ENCODE results near the gene PDE2A.

DNA sequence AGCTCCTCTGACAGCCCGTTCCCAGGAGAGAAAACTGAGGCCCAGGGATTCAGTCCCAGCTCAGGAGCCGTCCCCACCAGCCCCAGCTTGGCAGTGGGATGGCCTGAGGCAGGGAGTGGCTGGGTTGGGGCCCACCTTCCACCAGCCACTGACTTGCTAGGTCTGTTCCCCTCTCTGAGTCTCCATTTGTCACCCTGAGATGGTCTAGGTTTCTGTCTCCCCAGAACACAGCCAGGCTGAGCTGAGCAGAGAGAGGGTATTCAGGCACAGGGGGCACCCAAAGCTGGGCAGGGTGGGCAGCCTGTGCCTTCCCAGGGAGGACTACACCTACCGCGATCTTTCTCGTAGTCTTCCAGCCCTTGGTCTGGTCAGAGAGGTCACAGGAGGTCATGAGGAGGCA lies 95.7 kb downstream of the PDE2A start:
- TF ChIP-seq, protein P1, sequence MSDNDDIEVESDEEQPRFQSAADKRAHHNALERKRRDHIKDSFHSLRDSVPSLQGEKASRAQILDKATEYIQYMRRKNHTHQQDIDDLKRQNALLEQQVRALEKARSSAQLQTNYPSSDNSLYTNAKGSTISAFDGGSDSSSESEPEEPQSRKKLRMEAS (IDR thresholded peaks at IDR 0.05; ENCODE audit: low read depth, low read length) = no peak
- TF ChIP-seq POLR2A (IDR thresholded peaks at IDR 0.05; ENCODE audit: low read depth, low read length) = no peak
- TF ChIP-seq, protein P2, sequence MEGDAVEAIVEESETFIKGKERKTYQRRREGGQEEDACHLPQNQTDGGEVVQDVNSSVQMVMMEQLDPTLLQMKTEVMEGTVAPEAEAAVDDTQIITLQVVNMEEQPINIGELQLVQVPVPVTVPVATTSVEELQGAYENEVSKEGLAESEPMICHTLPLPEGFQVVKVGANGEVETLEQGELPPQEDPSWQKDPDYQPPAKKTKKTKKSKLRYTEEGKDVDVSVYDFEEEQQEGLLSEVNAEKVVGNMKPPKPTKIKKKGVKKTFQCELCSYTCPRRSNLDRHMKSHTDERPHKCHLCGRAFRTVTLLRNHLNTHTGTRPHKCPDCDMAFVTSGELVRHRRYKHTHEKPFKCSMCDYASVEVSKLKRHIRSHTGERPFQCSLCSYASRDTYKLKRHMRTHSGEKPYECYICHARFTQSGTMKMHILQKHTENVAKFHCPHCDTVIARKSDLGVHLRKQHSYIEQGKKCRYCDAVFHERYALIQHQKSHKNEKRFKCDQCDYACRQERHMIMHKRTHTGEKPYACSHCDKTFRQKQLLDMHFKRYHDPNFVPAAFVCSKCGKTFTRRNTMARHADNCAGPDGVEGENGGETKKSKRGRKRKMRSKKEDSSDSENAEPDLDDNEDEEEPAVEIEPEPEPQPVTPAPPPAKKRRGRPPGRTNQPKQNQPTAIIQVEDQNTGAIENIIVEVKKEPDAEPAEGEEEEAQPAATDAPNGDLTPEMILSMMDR (IDR thresholded peaks at IDR 0.05 in 2 of 3, conservative IDR thresholded peaks at IDR 0.05 in 1 of 3; ENCODE audit: control insufficient read depth in 2 of 3, extremely low read depth in 1 of 3, insufficient read depth in 1 of 3, low read depth in 3 of 3, low read length in 3 of 3) = no peak
- no peak for TF ChIP-seq RAD51 (IDR thresholded peaks at IDR 0.05)
- TF ChIP-seq, protein P3, sequence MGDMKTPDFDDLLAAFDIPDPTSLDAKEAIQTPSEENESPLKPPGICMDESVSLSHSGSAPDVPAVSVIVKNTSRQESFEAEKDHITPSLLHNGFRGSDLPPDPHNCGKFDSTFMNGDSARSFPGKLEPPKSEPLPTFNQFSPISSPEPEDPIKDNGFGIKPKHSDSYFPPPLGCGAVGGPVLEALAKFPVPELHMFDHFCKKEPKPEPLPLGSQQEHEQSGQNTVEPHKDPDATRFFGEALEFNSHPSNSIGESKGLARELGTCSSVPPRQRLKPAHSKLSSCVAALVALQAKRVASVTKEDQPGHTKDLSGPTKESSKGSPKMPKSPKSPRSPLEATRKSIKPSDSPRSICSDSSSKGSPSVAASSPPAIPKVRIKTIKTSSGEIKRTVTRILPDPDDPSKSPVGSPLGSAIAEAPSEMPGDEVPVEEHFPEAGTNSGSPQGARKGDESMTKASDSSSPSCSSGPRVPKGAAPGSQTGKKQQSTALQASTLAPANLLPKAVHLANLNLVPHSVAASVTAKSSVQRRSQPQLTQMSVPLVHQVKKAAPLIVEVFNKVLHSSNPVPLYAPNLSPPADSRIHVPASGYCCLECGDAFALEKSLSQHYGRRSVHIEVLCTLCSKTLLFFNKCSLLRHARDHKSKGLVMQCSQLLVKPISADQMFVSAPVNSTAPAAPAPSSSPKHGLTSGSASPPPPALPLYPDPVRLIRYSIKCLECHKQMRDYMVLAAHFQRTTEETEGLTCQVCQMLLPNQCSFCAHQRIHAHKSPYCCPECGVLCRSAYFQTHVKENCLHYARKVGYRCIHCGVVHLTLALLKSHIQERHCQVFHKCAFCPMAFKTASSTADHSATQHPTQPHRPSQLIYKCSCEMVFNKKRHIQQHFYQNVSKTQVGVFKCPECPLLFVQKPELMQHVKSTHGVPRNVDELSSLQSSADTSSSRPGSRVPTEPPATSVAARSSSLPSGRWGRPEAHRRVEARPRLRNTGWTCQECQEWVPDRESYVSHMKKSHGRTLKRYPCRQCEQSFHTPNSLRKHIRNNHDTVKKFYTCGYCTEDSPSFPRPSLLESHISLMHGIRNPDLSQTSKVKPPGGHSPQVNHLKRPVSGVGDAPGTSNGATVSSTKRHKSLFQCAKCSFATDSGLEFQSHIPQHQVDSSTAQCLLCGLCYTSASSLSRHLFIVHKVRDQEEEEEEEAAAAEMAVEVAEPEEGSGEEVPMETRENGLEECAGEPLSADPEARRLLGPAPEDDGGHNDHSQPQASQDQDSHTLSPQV (IDR thresholded peaks at IDR 0.05) = no peak
- TF ChIP-seq, protein P4, sequence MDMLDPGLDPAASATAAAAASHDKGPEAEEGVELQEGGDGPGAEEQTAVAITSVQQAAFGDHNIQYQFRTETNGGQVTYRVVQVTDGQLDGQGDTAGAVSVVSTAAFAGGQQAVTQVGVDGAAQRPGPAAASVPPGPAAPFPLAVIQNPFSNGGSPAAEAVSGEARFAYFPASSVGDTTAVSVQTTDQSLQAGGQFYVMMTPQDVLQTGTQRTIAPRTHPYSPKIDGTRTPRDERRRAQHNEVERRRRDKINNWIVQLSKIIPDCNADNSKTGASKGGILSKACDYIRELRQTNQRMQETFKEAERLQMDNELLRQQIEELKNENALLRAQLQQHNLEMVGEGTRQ (IDR thresholded peaks at IDR 0.05; ENCODE audit: borderline replicate concordance, low read depth, low read length) = no peak
- no peak for TF ChIP-seq TCF12 (IDR thresholded peaks at IDR 0.05; ENCODE audit: low read depth, low read length)
- no peak for TF ChIP-seq SP1 (IDR thresholded peaks at IDR 0.05; ENCODE audit: low read depth, low read length)
- no peak for TF ChIP-seq ZZZ3 (IDR thresholded peaks at IDR 0.05; ENCODE audit: control insufficient read depth, insufficient read length, low read depth)
- no peak for TF ChIP-seq CREM (IDR thresholded peaks at IDR 0.05; ENCODE audit: low read depth)
